Bronchial epithelial cell (primary cell): Measurements from ENCODE around the gene ECSIT. TPM values are rescaled to one million over a fixed set of nuclear protein-coding genes. Genes with fewer than 3 reads are reported as not detected.

ENCODE experiments used
- DNase-seq: peaks from one replicate; pipeline ENCODE4 v3.0.0-alpha.2; 2010; ENCODE audit warnings: low read depth
- FAIRE-seq: peaks from 2 replicates; lab custom pipeline; 2011; peaks lifted over from hg19 to GRCh38; lab: Jason Lieb, UNC
- H3K27me3 ChIP-seq: 2 replicates; pipeline ENCODE4 v1.5.1; 2011; ENCODE audit warnings: low read length; ENCODE audit not compliant: control insufficient read depth, insufficient read depth
- H3K36me3 ChIP-seq: 2 replicates; pipeline ENCODE4 v1.5.1; 2011; ENCODE audit warnings: low read length; ENCODE audit not compliant: control insufficient read depth, insufficient read depth
- H3K4me3 ChIP-seq: 2 replicates; pipeline ENCODE4 v1.5.1; 2011; ENCODE audit warnings: mild to moderate bottlenecking, low read depth, low read length, control low read depth
- CTCF ChIP-seq: IDR thresholded peaks from 2 replicates; pipeline ENCODE4 v1.5.1; 2011; ENCODE audit warnings: mild to moderate bottlenecking, moderate library complexity, low read length, control low read depth, inconsistent platforms; ENCODE audit not compliant: insufficient read depth, severe bottlenecking
- total RNA-seq: library from RNA; depleted of rRNA; stranded (reverse); fragments of >200 nt; gene quantifications from 2 replicates; pipeline ENCODE4 v1.2.1, GENCODE V29; 2014

Gene ECSIT
- total RNA-seq, 1 donor from 2014 or later, result 57.4 TPM

- no peak for DNase-seq
- TF ChIP-seq CTCF, result no peak
- FAIRE-seq, result no peak
- Histone ChIP-seq H3K27me3 (no peaks in the 10 kb centered on the region), H3K4me3 (no peak overlapping the region), H3K36me3 (peaks cover 8% of the 10 kb centered on the region)
Observed at GRCh38 chr19:11494634-11495285, 34.2 kb downstream of the ECSIT start.

GRCh38 chr19:11489378-11489777, 39.6 kb downstream of the ECSIT start:
- Histone ChIP-seq H3K36me3 (no peaks in the 10 kb centered on the region), H3K27me3 (no peaks in the 10 kb centered on the region), H3K4me3 (no peak overlapping the region)
- DNase-seq, result no peak
- no peak for FAIRE-seq
- TF ChIP-seq CTCF, result no peak

- no peak for TF ChIP-seq CTCF
- Histone ChIP-seq H3K36me3 (no peaks in the 10 kb centered on the region), H3K27me3 (peaks cover 3% of the 10 kb centered on the region), H3K4me3 (no peak overlapping the region)
- FAIRE-seq, result no peak
- no peak for DNase-seq
Observed at GRCh38 chr19:11486661-11487503, 42.1 kb downstream of the ECSIT start.

- FAIRE-seq (no peak), DNase-seq (no peak)
- no peak overlapping the region for H3K4me3 ChIP-seq
- TF ChIP-seq CTCF, result no peak
- no peaks in the 10 kb centered on the region for H3K36me3 ChIP-seq
- H3K27me3 ChIP-seq, result peaks cover 13% of the 10 kb centered on the region
Observed at GRCh38 chr19:11485245-11485837, 43.6 kb downstream of the ECSIT start.

GRCh38 chr19:11483366-11484111, 45.4 kb downstream of the ECSIT start:
- Histone ChIP-seq H3K27me3 (peaks cover 15% of the 10 kb centered on the region), H3K36me3 (no peaks in the 10 kb centered on the region), H3K4me3 (no peak overlapping the region)
- TF ChIP-seq CTCF, result no peak
- no peak for DNase-seq
- FAIRE-seq, result no peak
